Spleen (tissue), 7 donors: ENCODE measurements around the gene SLC24A3.

ENCODE experiments used
- POLR2A ChIP-seq, 3 donors: fragments of 450-650 bp; IDR thresholded peaks; one replicate each; pipeline ENCODE4 v1.5.1; 2017; ENCODE audit warnings: antibody characterized with exemption in 3 of 3, mild to moderate bottlenecking in 1 of 3
- POLR2AphosphoS5 ChIP-seq, 3 donors: sonication (generic); formaldehyde crosslinking; IDR thresholded peaks; one replicate each; pipeline ENCODE4 v1.5.1; 2017; ENCODE audit warnings: antibody characterized with exemption in 3 of 3
- TF ChIP-seq, protein P1 (sequence below), 11 experiments: fragments of 200-600 bp in 7 of 11; fragments of 450-650 bp in 4 of 11; sonication (generic) in 4 of 11; IDR thresholded peaks in 8 of 11; conservative IDR thresholded peaks in 3 of 11; 1 replicate in 7 of 11; 2 replicates in 4 of 11; pipeline versions ENCODE4 v1.4.0 to v1.8.0; 2016 to 2021; ENCODE audit warnings: antibody characterized with exemption in 11 of 11, inconsistent platforms in 4 of 11, mild to moderate bottlenecking in 1 of 11
- donor health status: DM: no; HTN: no; CAD: no; lungs with moderate emphysema.
- donor health status: DM: no; HTN: no; CAD: no.
- donor health status: DM: no; HTN: no; CAD: no.

- TF ChIP-seq, protein P1, sequence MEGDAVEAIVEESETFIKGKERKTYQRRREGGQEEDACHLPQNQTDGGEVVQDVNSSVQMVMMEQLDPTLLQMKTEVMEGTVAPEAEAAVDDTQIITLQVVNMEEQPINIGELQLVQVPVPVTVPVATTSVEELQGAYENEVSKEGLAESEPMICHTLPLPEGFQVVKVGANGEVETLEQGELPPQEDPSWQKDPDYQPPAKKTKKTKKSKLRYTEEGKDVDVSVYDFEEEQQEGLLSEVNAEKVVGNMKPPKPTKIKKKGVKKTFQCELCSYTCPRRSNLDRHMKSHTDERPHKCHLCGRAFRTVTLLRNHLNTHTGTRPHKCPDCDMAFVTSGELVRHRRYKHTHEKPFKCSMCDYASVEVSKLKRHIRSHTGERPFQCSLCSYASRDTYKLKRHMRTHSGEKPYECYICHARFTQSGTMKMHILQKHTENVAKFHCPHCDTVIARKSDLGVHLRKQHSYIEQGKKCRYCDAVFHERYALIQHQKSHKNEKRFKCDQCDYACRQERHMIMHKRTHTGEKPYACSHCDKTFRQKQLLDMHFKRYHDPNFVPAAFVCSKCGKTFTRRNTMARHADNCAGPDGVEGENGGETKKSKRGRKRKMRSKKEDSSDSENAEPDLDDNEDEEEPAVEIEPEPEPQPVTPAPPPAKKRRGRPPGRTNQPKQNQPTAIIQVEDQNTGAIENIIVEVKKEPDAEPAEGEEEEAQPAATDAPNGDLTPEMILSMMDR (IDR thresholded peaks at IDR 0.05 in 8 of 11, conservative IDR thresholded peaks at IDR 0.05 in 3 of 11) = no peak
- no peak for TF ChIP-seq POLR2A (IDR thresholded peaks at IDR 0.05)
- TF ChIP-seq POLR2AphosphoS5 (IDR thresholded peaks at IDR 0.05) = no peak
Observed at GRCh38 chr20:19492116-19492515, 279.7 kb downstream of the SLC24A3 start.
